Stimulated activated CD4-positive, alpha-beta T cell treated with anti-CD3 and anti-CD28 coated beads, Interleukin-4, amount 100 ng/mL, for 4 hours (primary cell): ENCODE measurements around the gene RPL41.

Source experiments
- DNase-seq, 2 experiments: peaks; one replicate each; pipeline ENCODE4 v3.0.0-alpha.2; 2020

RPL41 gene

DNA sequence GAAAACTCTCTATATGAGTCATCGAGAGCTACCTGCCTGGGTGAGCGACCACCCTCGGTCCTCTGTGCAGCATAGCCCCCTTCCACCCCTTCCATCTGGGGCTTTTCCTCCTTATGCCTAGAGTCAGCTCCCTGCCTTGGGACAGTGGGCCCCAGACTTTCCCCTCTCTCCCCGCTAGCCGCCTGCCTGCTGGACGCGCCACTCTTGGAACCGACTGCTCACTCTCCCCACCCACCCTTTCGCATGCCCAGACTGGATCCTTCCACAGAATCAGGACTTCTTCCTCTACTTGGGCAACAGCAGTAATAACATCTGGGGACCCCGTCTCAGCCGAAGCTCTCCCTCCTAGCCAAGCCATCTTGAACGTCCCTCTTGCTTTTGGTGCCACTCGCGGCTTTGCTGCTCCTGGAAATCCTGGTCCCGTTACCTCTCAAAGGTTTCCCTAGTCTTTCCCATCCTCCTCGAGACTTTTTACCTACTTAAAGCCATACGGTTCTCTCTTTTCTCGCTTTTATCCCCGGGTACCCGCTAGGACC lies 12.3 kb downstream of the RPL41 start:
- DNase-seq = no peak

DNA sequence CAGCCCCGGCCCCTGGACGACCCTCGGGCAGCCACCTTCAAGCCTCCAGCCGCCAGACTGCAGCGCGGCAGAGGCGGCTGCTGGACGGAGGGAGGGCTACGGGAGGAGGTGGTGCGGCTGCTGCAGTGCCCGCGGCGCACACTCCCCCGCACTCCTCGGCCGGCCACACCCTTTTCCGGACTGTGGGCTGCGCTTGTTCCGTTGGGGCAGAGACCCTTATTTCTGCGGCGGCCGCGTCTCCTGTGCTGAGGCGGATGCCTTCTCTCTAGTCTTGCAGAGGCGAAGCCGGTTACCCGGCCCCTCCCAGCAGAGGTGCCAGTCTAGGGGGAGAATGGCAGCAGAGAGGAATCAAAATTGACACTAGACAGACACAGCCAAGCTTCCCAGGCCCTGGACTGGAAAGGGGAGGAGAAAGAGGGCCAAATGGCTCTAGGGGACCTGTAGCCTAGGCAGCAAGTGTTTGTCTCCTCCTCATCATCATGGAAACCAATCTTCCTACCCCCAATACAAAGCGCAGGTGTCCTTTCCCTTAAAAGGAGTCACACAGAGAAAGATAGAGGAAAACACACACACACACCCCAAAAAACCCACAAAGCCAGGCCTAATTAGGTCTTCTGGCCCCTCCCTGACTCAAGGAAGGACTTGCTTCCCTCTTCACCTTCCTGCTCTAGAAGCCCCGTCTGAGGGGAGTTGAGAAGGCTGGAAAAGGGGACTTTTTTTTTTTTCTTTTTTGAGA lies 12.9 kb downstream of the RPL41 start:
- peak; percentile 57 to 61 for DNase-seq

DNA sequence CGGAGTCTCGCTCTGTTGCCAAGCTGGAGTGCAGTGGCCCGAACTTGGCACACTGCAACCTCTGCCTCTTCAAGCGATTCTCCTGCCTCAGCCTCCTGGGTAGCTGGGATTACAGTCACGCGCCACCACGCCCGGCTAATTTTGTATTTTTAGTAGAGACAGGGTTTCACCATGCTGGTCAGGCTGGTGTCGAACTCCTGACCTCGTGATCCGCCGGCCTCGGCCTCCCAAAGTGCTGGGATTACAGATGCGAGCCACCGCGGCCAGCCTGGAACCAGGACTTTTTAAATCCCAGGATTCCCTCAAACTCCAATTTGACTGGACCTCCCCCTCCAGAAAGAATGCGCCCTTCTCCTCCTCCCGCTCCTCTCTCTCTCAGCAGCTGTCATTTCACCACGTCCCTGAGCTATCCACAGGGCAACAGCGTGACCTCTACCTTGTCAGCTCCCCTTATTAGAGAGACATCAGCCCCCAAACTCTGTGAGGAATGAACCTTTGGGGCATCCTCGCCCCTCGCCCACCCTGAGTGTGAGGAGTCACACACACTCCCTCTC lies 13.6 kb downstream of the RPL41 start:
- DNase-seq = no peak

DNA sequence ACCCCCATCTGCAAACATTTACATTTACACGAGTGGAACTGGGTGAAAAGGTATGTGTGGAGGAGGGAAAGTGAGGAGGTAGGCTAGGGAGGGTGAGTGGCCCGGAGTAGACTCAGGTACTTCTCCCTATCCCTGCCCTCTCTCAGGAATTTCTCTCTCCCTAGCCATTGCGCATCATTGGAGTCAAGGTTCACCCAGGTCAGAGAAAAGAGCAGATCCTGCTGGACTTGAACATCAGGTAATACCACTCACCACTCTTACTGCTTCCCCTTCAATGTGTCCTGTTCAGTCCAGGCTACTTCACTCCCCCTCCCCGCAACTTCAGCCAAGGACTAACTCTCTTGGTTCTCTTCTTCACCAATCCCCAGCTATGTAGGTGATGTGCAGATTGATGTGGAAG lies 14.4 kb downstream of the RPL41 start:
- DNase-seq = no peak

DNA sequence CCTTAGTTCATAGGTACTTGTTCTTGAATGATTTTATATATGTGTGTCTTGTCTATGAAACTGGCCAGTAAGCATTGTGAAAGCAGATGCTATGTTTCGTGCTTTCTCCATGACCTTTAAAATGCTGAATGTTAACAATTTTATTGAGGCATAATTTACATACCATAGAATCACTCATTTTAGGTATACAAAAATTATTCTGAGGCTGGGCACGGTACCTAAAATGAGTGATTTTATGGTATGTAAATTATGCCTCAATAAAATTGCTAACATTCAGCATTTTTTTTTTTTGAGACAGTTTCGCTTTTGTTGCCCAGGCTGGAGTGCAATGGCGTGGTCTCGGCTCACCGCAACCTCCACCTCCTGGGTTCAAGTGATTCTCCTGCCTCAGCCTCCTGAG lies 18.5 kb downstream of the RPL41 start:
- no peak for DNase-seq

DNA sequence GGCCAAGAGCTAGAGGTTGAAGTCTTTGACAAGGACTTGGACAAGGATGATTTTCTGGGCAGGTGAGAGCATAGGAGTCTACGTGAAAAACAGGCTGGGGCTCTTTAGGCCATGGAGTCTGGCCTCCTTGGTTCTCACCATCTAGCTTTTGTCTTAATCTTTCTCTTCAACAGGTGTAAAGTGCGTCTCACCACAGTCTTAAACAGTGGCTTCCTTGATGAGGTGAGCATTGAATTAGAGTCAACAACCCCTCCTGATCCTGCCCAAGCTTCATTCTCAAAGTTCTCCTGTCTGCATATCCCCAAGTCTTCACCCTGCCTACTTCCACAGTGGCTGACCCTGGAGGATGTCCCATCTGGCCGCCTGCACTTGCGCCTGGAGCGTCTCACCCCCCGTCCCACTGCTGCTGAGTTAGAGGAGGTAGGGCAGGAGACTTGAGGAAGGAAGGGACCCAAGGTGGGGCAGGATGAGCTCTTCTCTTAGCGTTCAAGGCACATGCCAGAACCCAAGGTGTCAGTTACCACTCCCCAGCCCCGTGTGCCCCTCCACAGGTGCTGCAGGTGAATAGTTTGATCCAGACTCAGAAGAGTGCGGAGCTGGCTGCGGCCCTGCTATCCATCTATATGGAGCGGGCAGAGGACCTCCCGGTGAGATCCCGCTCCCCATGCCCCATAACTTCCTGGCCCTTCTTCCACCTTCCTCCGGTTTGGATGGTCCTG lies 21.6 kb downstream of the RPL41 start:
- no peak for DNase-seq

DNA sequence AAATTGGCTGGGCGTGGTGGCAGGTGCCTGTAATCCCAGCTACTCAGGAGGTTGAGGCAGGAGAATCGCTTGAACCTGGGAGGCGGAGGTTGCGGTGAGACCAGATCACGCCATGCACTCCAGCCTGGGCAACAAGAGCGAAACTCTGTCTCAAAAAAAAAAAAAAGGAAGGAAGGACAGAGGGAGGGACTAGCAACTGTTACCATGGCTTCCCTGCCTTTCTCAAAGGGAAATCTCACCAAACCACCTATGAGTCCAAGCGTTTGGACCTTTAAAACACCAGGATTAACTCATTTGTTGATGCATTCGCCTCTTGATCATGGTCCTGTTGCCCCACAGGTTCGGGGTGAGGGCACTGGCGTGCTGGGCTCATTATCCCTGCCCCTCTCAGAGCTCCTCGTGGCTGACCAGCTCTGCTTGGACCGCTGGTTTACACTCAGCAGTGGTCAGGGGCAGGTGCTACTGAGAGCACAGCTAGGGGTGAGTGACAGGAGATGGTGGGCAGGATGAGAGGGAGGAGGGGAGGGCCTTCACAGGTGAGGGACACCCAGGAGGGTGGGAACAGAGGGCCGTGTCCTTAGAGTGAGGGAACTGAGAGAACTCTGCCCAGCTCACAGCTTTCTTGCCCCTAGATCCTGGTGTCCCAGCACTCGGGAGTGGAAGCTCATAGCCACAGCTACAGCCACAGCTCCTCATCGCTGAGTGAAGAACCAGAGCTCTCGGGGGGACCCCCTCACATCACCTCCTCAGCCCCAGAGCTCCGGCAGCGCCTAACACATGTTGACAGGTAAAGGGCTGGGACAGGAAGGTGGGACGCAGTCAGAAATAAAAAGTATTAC lies 25.7 kb downstream of the RPL41 start:
- DNase-seq = no peak

DNA sequence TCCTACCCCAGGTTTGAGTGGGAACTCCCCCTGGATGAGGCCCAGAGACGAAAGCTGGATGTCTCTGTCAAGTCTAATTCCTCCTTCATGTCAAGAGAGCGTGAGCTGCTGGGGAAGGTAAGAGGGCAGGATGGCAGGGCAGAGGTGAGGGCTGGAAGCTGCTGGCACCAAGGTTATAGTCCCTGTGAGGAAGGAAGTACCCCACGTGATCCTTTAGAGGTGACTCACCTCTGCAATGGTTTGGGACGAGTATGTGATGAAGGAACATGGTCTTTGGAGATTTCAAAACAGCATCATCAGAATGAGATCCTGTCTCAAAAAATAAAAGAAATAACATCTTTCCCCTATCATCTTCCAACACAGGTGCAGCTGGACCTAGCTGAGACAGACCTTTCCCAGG lies 26.8 kb downstream of the RPL41 start:
- DNase-seq = peak in 1 of 2 experiments; percentile 22

DNA sequence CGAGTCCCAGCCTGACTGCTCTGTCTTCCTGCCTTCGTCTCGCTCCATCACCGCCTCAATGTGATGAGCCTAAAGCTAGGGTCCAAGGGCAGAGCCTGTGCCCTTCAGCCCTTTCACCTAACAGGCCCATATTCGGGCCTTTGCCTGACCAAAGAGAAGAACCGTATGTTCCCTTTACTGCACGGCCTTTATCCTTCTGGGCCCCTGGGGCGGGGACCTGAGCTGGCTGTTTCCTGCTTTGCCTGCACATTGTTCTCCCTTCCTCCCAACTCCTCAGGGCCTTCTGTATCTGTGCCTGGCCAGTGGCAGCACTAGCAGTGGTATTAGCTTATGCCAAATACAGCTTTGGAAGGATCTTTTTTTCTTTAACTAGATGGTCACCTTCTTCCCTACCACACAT lies 27.4 kb downstream of the RPL41 start:
- no peak for DNase-seq

DNA sequence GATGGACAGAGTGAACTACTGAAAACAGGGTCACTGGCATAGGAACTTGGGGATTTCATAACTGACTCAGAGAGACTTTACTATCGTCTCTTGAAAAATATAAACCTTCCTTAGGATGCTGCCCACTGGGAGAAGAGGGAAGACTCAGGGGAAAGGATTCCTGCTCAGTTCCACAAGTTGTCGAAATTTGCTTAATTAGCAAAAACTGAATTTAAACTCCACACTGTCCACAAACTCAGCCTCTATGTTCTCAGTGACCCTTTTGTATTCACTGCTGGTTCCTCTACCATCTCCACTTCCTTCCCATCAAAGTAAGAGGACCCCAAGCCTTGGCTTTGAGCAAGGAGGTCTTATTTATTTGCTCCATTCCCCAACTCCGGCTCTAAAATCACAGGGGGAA lies 28.8 kb downstream of the RPL41 start:
- no peak for DNase-seq

DNA sequence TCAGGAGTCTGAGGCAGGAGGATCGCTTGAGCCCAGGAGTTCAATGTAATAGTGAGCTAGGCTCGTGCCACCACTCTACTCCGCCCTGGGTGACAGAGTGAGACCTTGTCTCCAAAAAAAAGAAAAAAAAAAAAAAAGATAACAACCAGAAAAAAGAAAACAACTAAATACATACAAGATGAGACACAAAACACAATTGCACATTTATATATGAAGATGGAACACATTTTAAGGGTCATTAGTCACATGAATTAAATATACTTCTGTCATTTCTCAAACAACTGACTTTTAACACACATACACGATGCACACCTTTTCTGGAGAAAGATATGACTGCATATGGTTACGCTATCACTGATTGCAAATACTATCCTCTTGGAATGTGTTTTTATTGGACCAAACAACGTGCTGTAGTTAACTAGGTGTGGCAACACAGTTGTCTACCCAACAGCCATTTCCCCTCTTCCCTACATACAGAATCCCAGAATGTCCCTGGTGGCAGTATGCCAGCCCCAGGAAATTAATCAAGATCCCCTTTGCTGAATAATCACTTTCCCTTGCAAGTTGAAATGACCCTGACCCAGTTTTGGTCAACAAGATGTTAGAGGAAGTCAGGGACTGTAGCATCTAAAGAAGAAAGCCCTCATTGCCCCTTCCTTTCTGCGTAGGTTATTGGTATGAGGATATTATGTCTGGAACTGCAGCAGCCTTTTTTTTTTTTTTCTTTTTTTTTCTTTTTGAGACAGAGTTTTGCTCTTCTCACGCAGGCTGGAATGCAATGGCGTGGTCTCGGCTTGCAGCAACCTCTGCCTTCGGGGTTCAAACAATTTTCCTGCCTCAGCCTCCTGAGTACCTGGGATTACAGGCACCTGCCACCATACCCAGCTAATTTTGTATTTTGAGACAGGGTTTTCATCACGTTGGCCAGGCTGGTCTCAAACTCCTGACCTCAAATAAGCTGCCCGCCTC lies 30.3 kb downstream of the RPL41 start:
- DNase-seq = no peak

DNA sequence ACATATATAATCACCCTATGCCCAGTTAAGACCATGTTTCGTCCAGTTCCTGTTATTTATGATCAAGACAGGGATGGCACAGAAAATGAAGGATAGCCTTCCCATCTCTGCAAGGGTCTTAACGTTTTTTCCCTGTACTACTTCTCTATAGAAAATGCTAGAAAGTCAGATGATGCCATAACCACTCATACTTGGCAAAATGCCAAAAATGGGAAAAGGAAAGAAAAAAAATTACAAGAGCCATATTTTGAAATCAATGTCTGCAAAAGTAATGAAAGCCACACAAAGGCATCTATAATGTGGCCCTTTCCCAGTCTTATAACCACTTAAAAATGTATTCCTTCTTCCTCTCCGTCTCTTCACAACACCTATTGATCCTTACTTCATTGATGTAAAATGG lies 34.1 kb downstream of the RPL41 start:
- DNase-seq = no peak

DNA sequence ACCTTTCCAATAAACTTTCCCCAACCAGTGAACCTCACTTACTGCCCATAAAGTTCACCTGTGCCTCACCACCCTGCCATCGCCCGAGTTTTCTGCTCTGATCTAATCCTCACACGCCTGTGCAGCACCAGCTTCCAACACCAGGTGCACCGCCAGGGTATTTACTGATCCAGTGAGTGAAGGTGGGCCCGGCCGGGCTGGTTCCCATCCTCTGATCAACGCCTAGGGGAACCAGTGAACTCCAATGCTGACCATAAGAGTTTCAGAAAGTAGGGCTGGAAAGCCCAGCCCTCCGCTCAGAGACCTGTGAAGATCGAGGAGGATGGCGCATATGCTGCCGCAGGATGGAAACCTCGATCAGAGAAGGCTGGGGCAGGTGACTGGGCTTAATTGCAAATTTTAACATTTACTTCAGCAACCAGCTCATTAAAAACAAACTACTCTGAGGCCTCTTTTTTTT lies 35.3 kb downstream of the RPL41 start:
- peak; percentile 52 to 61 for DNase-seq

DNA sequence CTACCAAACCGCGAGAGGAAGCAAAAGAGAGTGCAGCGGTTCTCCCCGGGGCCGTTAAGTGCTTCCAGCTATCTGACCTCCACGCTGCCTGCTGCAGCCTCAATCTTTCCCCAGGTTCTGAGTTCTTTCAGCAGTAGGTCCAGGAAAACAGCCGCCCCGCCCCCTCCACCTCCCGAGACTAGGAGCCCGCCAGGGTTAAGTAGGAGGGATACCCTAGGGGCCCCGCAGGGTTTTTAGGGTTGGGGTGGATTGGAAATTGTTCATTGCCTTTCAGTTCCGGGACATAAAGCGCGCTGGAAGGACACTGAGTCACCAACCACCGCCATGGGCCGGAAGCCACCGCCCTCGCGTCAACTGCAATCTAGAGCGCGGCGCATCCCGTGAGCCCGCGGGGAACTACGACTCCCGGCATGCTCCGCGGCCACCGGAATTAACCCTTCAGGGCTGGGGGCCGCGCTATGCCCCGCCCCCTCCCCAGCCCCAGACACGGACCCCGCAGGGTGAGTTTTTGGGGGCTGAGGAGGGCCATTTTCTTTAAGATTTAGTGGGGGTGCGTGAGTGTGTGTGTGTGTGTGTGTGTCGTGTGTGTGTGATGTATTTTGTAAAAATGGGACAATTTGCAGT lies 35.8 kb downstream of the RPL41 start, which contains the start of gene MYL6B:
TSS of gene MYL6B (plus strand) at position 456 of the 624 bp plus-strand sequence. CDS start 1,332 bp downstream, outside the sequence.
- peak; percentile 92 to 93 for DNase-seq

DNA sequence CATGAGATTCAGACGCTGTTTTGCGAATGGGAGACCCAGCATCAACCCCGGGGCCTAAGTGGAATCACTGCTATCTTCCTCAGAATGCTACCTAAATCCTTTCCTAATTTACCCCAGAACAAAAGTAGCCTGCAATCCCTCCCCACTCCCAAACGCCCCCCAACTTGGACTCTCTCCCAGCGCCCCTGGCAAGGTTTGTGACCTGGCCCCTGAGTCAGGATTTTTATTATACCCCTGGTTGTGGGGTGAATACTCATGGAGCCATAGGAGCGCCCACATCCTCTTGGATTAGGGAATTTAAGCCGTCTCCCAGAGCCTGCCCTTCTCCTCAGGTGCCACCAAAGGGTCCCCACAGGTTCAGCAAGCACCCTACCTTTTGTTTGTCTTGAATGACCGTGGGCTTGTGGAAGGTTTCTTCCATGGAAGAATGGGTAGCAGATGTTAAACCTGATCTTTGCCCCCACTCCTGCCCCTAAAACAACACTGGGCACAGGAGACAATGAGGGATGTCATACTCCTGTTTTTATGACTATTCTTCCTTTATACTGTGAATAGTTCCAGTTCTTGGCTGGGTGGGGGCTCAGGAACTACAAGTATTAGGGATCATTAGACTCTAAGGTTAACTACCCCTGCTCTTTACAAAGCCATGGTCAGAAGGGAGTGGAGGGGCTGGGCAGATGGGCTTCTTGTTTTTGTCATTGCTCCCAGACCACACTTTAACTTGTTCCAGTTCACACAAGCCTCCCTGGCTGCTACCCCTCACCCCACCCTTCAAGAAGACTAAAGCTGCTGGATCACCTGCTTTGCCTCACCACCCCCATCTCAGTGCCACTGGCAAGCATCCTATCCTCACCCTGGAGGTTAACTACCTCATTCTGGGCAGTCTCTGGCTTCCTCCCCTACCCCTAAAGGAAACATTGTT lies 36.6 kb downstream of the RPL41 start:
- DNase-seq = no peak

DNA sequence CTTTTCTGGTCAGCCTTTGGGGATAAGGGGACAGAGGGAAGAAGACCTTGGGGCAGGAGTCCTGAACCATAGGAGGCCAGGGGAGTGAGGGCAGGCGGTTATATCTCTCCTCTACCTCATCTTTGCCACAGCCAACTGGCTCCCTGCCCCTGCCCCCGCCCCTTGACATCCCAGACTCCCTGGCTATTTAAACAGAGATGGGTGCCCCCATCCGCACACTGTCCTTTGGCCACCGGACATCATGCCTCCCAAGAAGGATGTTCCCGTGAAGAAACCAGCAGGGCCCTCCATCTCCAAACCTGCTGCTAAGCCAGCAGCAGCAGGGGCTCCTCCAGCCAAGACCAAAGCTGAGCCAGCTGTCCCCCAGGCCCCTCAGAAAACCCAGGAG lies 37.2 kb downstream of the RPL41 start:
- no peak for DNase-seq

DNA sequence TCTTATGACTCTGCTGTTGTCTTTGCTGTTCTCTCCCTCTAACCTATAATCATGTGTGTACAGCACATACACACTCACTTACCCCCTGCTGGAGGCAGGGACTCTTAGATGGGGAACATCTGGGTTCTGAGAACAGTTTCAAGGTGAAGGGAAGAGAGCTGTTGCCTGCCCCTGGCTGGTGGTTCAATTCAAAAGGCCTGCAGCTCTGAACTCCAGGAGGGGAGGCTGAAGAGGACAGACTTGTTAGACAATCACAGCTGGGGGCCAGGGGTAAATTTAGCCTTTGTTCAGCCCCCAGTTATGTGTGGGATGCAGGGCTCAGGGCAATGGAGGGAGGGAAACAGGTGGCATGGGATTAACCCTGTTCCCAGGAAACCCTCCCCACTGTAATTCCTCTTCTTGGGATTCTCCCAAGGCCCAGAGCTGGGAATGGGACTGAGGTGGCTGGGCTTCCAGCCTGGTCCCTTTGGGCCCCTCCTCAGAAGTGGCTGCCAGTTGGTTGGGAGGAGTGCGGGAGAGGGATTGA lies 37.9 kb downstream of the RPL41 start:
- no peak for DNase-seq

DNA sequence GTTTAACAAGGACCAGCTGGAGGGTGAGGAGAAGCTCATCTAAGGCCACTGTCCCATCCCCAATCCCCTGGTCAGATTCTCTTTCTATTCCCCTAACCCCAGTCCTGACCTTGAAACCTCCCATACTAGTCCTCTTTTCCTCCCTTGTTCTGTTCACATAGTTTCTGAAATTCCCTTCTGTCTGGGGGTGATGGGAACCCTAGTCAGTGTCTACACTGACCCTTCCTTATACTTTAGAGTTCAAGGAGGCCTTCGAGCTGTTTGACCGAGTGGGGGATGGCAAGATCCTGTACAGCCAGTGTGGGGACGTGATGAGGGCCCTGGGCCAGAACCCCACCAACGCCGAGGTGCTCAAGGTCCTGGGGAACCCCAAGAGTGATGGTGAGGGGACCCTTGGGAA lies 38.4 kb downstream of the RPL41 start:
- no peak for DNase-seq

DNA sequence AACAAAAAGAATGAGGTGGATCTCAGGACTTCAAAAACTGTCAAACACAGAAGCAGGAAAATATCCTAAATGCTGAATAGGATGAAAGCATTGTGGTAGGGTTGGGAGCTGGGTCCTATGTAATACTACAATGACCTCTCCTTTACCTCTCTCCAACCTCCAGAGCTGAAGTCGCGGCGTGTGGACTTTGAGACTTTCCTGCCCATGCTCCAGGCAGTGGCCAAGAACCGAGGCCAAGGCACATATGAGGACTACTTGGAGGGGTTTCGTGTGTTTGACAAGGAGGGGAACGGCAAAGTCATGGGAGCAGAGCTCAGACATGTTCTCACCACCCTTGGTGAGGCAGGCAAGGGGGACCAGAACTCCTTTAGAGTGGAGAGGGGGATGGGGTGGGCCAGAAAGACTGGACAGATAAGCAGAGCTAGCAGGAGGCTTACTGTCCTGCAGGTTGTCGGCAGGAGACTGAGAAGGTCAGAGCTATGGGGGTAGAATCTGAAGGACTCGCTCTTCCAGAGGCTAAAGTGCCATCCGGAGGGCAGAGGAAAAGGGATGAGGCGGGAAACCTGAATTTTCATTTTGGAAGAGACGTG lies 38.9 kb downstream of the RPL41 start:
- DNase-seq = no peak
